NB4 (cell line): ENCODE measurements around the gene MBD6.

Experiments
- MYC ChIP-seq: IDR thresholded peaks from 2 replicates; pipeline ENCODE4 v1.6.1; 2011; ENCODE audit warnings: low read depth, low read length
- POLR2A ChIP-seq: IDR thresholded peaks from 2 replicates; pipeline ENCODE4 v1.6.1; 2011; ENCODE audit warnings: mild to moderate bottlenecking; ENCODE audit not compliant: insufficient read length; ENCODE audit errors: extremely low read depth
- TF ChIP-seq, protein P1 (sequence below): IDR thresholded peaks from 2 replicates; pipeline ENCODE4 v1.6.1; 2011; ENCODE audit warnings: low read depth, low read length
- TF ChIP-seq, protein P2 (sequence below): IDR thresholded peaks from one replicate; pipeline ENCODE4 v1.5.1; 2012; ENCODE audit warnings: low read depth, low read length

DNA sequence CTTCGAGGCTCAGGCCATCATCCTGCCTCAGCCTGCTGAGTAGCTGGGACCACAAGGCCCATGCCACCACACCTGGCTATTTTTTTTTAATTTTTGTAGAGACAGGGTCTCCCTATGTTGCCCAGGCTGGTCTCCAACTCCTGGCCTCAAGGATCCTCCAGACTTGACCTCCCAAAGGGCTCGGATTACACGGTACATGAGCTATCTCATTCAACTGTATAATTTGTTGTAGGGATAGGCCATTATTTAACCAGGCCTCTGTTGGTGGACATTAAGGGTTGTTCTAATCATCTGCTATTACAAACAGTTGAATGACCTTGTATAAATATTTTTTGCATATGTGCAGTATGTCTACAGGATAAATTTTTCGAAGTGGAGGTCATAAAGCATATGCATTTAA, 36.2 kb downstream of the MBD6 start:
- TF ChIP-seq, protein P1, sequence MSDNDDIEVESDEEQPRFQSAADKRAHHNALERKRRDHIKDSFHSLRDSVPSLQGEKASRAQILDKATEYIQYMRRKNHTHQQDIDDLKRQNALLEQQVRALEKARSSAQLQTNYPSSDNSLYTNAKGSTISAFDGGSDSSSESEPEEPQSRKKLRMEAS = no peak
- TF ChIP-seq, protein P2, sequence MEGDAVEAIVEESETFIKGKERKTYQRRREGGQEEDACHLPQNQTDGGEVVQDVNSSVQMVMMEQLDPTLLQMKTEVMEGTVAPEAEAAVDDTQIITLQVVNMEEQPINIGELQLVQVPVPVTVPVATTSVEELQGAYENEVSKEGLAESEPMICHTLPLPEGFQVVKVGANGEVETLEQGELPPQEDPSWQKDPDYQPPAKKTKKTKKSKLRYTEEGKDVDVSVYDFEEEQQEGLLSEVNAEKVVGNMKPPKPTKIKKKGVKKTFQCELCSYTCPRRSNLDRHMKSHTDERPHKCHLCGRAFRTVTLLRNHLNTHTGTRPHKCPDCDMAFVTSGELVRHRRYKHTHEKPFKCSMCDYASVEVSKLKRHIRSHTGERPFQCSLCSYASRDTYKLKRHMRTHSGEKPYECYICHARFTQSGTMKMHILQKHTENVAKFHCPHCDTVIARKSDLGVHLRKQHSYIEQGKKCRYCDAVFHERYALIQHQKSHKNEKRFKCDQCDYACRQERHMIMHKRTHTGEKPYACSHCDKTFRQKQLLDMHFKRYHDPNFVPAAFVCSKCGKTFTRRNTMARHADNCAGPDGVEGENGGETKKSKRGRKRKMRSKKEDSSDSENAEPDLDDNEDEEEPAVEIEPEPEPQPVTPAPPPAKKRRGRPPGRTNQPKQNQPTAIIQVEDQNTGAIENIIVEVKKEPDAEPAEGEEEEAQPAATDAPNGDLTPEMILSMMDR = no peak
- TF ChIP-seq MYC (no peak), POLR2A (no peak)
